Measurements from ENCODE around the gene ERICH6B.

The ERICH6B gene

GRCh38 chr13:45500492-45501174, 114.9 kb downstream of the ERICH6B start:
- Histone ChIP-seq H3K27me3 (ENCODE audit: insufficient read depth, low read length, poor library complexity) (no peaks in the 10 kb centered on the region), H3K9ac (ENCODE audit: low read depth, low read length) (no peak overlapping the region), H3K4me3 (ENCODE audit: low read depth in 1 of 2, low read length in 2 of 2) (no peak overlapping the region), H3K36me3 (ENCODE audit: insufficient read depth, low read length) (peaks cover 72% of the 10 kb centered on the region), H3K4me1 (ENCODE audit: insufficient read depth, low read length) (no peaks in the 10 kb centered on the region), H3K79me2 (ENCODE audit: insufficient read depth, low read length) (no peaks in the 10 kb centered on the region), H3K27ac (ENCODE audit: low read length) (no peak overlapping the region), H2AFZ (ENCODE audit: low read depth, low read length) (no peak overlapping the region), H4K20me1 (ENCODE audit: insufficient read depth, low read length) (no peaks in the 10 kb centered on the region), H3K9me3 (ENCODE audit: insufficient read depth, low read length, severe bottlenecking) (no peaks in the 10 kb centered on the region), H3K4me2 (ENCODE audit: insufficient read depth, low read length) (no peak overlapping the region)
- no peak for TF ChIP-seq CTCF (IDR thresholded peaks at IDR 0.05; ENCODE audit: borderline replicate concordance, extremely low read depth, low read length, poor library complexity, severe bottlenecking)
- TF ChIP-seq EZH2 (IDR thresholded peaks at IDR 0.05; ENCODE audit: borderline replicate concordance, low read depth, low read length, severe bottlenecking) = no peak
- ATAC-seq (ENCODE audit: insufficient read depth, low read depth) (0 out of 3 replicates have a peak, but pooled peaks have one; percentile 29), DNase-seq (no peak)

- Histone ChIP-seq H3K4me1 (ENCODE audit: insufficient read depth, low read length) (no peaks in the 10 kb centered on the region), H3K9me3 (ENCODE audit: insufficient read depth, low read length, severe bottlenecking) (no peaks in the 10 kb centered on the region), H3K4me2 (ENCODE audit: insufficient read depth, low read length) (no peak overlapping the region), H3K79me2 (ENCODE audit: insufficient read depth, low read length) (no peaks in the 10 kb centered on the region), H3K9ac (ENCODE audit: low read depth, low read length) (no peak overlapping the region), H2AFZ (ENCODE audit: low read depth, low read length) (no peak overlapping the region), H3K27ac (ENCODE audit: low read length) (no peak overlapping the region), H3K4me3 (ENCODE audit: low read depth in 1 of 2, low read length in 2 of 2) (no peak overlapping the region), H4K20me1 (ENCODE audit: insufficient read depth, low read length) (no peaks in the 10 kb centered on the region), H3K27me3 (ENCODE audit: insufficient read depth, low read length, poor library complexity) (no peaks in the 10 kb centered on the region), H3K36me3 (ENCODE audit: insufficient read depth, low read length) (peaks cover 64% of the 10 kb centered on the region)
- no peak for DNase-seq
- TF ChIP-seq CTCF (IDR thresholded peaks at IDR 0.05; ENCODE audit: borderline replicate concordance, extremely low read depth, low read length, poor library complexity, severe bottlenecking) (no peak), EZH2 (IDR thresholded peaks at IDR 0.05; ENCODE audit: borderline replicate concordance, low read depth, low read length, severe bottlenecking) (no peak)
- no peak for ATAC-seq (ENCODE audit: insufficient read depth, low read depth)
These were observed 118.6 kb downstream of the ERICH6B start for GRCh38 chr13:45496942-45497341.

GRCh38 chr13:45492538-45492937, 123.0 kb downstream of the ERICH6B start:
- H3K79me2 ChIP-seq (ENCODE audit: insufficient read depth, low read length) = no peaks in the 10 kb centered on the region
- no peak overlapping the region for H3K4me3 ChIP-seq (ENCODE audit: low read depth in 1 of 2, low read length in 2 of 2)
- no peaks in the 10 kb centered on the region for H4K20me1 ChIP-seq (ENCODE audit: insufficient read depth, low read length)
- H3K9ac ChIP-seq (ENCODE audit: low read depth, low read length) = no peak overlapping the region
- H3K27ac ChIP-seq (ENCODE audit: low read length) = no peak overlapping the region
- peaks cover 67% of the 10 kb centered on the region for H3K36me3 ChIP-seq (ENCODE audit: insufficient read depth, low read length)
- TF ChIP-seq CTCF (IDR thresholded peaks at IDR 0.05; ENCODE audit: borderline replicate concordance, extremely low read depth, low read length, poor library complexity, severe bottlenecking) (no peak), EZH2 (IDR thresholded peaks at IDR 0.05; ENCODE audit: borderline replicate concordance, low read depth, low read length, severe bottlenecking) (no peak)
- H3K27me3 ChIP-seq (ENCODE audit: insufficient read depth, low read length, poor library complexity) = no peaks in the 10 kb centered on the region
- no peak for DNase-seq
- ATAC-seq (ENCODE audit: insufficient read depth, low read depth) = no peak
- H3K9me3 ChIP-seq (ENCODE audit: insufficient read depth, low read length, severe bottlenecking) = no peaks in the 10 kb centered on the region
- H3K4me1 ChIP-seq (ENCODE audit: insufficient read depth, low read length) = no peaks in the 10 kb centered on the region
- H3K4me2 ChIP-seq (ENCODE audit: insufficient read depth, low read length) = no peak overlapping the region
- H2AFZ ChIP-seq (ENCODE audit: low read depth, low read length) = no peak overlapping the region

All from DND-41 (cell line).